IPS-20b (cell line): ENCODE data around the gene SLC35F5.

Experiments used
- H3K27ac ChIP-seq: one replicate; pipeline ENCODE4 v1.5.1; 2013; ENCODE audit warnings: low read length
- H3K27me3 ChIP-seq: 2 replicates; pipeline ENCODE4 v1.6.1; 2013; ENCODE audit warnings: mild to moderate bottlenecking, low read length, inconsistent platforms; ENCODE audit not compliant: insufficient read depth
- H3K36me3 ChIP-seq: 2 replicates; pipeline ENCODE4 v1.6.1; 2013; ENCODE audit warnings: low read depth, mild to moderate bottlenecking, inconsistent platforms, low read length, moderate library complexity; ENCODE audit not compliant: insufficient read depth
- H3K4me1 ChIP-seq: 2 replicates; pipeline ENCODE4 v1.6.1; 2013; ENCODE audit warnings: mild to moderate bottlenecking, control low read depth, inconsistent platforms, low read length, moderate library complexity; ENCODE audit not compliant: insufficient read depth
- H3K4me3 ChIP-seq: 2 replicates; pipeline ENCODE4 v1.5.1; 2013; ENCODE audit warnings: mild to moderate bottlenecking, low read length, inconsistent platforms
- H3K9ac ChIP-seq: 2 replicates; pipeline ENCODE4 v1.6.1; 2013; ENCODE audit warnings: low read depth, mild to moderate bottlenecking, inconsistent platforms, low read length, moderate library complexity
- H3K9me3 ChIP-seq: 2 replicates; pipeline ENCODE4 v1.6.1; 2013; ENCODE audit warnings: mild to moderate bottlenecking, low read depth, low read length, inconsistent platforms; ENCODE audit not compliant: insufficient read depth

Gene SLC35F5

DNA sequence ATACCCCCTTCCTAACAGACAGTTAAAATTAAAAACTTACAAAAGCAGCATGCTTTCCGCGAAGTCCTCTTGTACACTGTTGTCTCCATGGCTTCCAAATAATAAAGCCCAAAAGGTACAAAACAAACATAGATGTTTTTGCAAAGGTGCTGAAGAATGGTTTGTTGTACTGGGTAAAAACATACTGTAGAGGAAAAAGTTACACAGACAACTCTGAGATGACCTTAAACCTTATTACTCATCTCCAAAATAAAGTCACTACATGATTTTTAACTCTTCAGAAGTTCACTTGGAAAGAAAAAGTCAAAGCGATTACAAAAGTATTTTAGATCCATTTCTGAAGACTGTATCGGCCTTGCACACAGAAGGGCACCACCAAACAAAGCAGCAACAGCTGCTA lies 6.1 kb downstream of the SLC35F5 start:
- H3K36me3 ChIP-seq, result peaks cover 29% of the 10 kb centered on the region
- no peaks in the 10 kb centered on the region for H3K9me3 ChIP-seq
- no peak overlapping the region for H3K9ac ChIP-seq
- H3K4me3 ChIP-seq, result no peak overlapping the region
- H3K27me3 ChIP-seq, result no peaks in the 10 kb centered on the region
- no peak overlapping the region for H3K27ac ChIP-seq
- peaks cover 5% of the 10 kb centered on the region; the same call in 1 of the 2 replicates for H3K4me1 ChIP-seq

DNA sequence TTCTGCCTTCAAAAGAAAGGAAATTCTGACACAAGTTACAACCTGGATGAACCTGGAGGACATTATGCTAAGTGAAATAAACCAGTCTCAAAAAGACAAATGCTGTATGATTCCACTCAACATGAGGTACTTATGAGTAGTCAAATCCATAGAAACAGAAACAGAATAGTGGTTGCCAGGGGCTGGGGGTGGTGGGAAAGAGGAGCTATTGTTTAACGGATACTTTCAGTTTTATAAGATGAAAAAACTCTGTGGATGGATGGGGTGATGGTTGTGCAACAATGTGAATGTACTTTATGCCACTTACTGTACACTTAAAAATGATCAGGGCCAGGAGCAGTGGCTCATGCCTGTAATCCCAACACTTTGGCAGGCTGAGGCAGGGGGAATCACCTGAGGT lies 15.4 kb downstream of the SLC35F5 start:
- no peak overlapping the region for H3K27ac ChIP-seq
- no peak overlapping the region for H3K4me3 ChIP-seq
- H3K27me3 ChIP-seq, result no peaks in the 10 kb centered on the region
- H3K9ac ChIP-seq, result no peak overlapping the region
- no peaks in the 10 kb centered on the region for H3K9me3 ChIP-seq
- no peaks in the 10 kb centered on the region for H3K4me1 ChIP-seq
- peaks cover 83% of the 10 kb centered on the region for H3K36me3 ChIP-seq

- Histone ChIP-seq H3K36me3 (peaks cover 80% of the 10 kb centered on the region), H3K9ac (no peak overlapping the region), H3K27me3 (no peaks in the 10 kb centered on the region), H3K9me3 (no peaks in the 10 kb centered on the region), H3K4me1 (no peaks in the 10 kb centered on the region), H3K4me3 (no peak overlapping the region), H3K27ac (no peak overlapping the region)
Observed at GRCh38 chr2:113739849-113740248, 16.6 kb downstream of the SLC35F5 start.

DNA sequence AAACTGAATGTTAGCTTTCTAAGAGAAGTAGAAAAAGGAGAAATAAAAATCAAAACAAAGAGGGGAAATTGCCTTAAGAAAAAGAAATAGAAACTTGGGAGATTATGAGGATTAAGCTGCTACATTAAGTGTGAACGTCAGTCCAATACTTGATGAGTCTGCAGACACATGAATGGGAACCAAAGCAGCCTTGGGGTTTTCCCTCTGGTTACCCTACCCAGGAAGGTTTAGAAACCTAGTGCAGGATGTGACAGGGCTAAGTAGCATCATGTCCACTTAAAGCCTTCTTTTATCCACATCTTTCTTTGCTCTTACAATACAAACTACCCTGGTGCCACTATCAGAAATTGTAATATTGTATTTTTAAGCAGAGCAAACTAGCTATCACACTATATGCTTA lies 22.3 kb downstream of the SLC35F5 start:
- Histone ChIP-seq H3K27me3 (no peaks in the 10 kb centered on the region), H3K36me3 (peaks cover 46% of the 10 kb centered on the region), H3K4me1 (no peaks in the 10 kb centered on the region), H3K4me3 (no peak overlapping the region), H3K27ac (no peak overlapping the region), H3K9me3 (no peaks in the 10 kb centered on the region), H3K9ac (no peak overlapping the region)

DNA sequence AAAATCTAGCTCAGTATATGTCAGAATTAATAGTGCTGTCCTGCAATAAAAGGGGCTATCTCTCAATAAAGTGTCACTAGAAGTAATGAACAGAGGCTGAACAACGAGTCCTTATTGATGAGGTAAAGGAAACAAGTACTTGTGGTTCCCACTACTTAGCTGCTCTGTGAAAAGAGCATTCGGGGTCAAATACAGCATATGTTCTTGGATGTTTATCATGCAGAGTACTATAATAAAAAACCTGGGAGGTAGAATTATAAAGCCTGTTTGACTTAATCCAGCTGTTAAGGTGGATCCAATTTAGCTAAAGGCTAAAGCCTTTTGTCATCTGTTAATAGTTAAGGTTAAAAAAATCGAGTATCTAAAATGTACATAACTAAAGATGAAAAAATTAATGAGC lies 32.4 kb downstream of the SLC35F5 start:
- Histone ChIP-seq H3K4me3 (no peak overlapping the region), H3K27me3 (no peaks in the 10 kb centered on the region), H3K9me3 (no peaks in the 10 kb centered on the region), H3K4me1 (no peaks in the 10 kb centered on the region), H3K9ac (no peak overlapping the region), H3K27ac (no peak overlapping the region), H3K36me3 (peaks cover 19% of the 10 kb centered on the region)

GRCh38 chr2:113723411-113723810 lies 33.0 kb downstream of the SLC35F5 start:
- no peaks in the 10 kb centered on the region for H3K27me3 ChIP-seq
- H3K36me3 ChIP-seq, result peaks cover 21% of the 10 kb centered on the region
- no peak overlapping the region for H3K9ac ChIP-seq
- no peak overlapping the region for H3K4me3 ChIP-seq
- H3K4me1 ChIP-seq, result no peaks in the 10 kb centered on the region
- no peaks in the 10 kb centered on the region for H3K9me3 ChIP-seq
- no peak overlapping the region for H3K27ac ChIP-seq

DNA sequence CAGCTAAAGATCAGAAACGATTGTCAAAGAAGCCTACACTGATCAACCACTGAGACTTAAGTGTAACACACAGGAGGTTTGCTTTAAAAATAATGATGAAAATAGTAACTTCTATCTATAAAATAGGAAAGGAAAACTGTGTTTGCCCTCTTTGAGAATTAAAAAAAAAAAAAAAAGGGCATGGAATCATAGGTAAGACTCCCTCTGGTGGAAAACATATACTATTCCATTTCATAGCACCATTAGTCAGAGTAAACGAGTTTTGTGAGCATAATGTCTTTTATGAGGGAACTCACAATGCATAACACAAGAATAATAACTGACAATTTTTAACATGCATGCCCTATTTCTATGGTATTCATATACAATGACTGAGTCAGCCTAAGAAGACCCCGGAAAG lies 36.3 kb downstream of the SLC35F5 start:
- H3K36me3 ChIP-seq, result peaks cover 44% of the 10 kb centered on the region
- no peak overlapping the region for H3K27ac ChIP-seq
- no peaks in the 10 kb centered on the region for H3K9me3 ChIP-seq
- no peaks in the 10 kb centered on the region for H3K27me3 ChIP-seq
- H3K4me3 ChIP-seq, result no peak overlapping the region
- no peak overlapping the region for H3K9ac ChIP-seq
- no peaks in the 10 kb centered on the region for H3K4me1 ChIP-seq

- no peak overlapping the region for H3K9ac ChIP-seq
- H3K9me3 ChIP-seq, result no peaks in the 10 kb centered on the region
- peaks cover 54% of the 10 kb centered on the region for H3K36me3 ChIP-seq
- no peaks in the 10 kb centered on the region for H3K4me1 ChIP-seq
- H3K27ac ChIP-seq, result no peak overlapping the region
- H3K27me3 ChIP-seq, result no peaks in the 10 kb centered on the region
- H3K4me3 ChIP-seq, result no peak overlapping the region
Observed at GRCh38 chr2:113716291-113716690, 40.2 kb downstream of the SLC35F5 start.

DNA sequence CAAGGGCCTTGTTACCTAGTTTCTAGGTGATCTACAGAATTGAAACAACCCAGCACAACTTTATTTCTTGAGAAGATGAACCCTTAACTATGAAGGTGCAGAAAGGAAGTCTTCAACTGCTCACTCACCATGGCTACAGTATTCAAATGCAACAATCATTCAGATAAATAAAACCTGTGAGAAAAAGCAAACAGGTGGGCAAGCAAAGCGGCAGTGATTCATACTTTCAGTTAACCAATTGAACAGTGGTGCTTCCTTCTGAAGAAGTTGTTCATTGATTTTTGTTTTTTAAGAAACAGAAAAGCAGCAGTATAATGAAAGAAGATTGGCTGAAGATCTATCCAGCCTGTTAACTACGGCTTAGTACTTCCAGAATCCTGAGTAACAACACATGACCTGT lies 43.5 kb downstream of the SLC35F5 start:
- no peak overlapping the region for H3K27ac ChIP-seq
- peaks cover 38% of the 10 kb centered on the region for H3K36me3 ChIP-seq
- H3K27me3 ChIP-seq, result no peaks in the 10 kb centered on the region
- no peaks in the 10 kb centered on the region for H3K9me3 ChIP-seq
- no peak overlapping the region for H3K4me3 ChIP-seq
- H3K9ac ChIP-seq, result no peak overlapping the region
- H3K4me1 ChIP-seq, result peaks cover 7% of the 10 kb centered on the region; the same call in 1 of the 2 replicates

DNA sequence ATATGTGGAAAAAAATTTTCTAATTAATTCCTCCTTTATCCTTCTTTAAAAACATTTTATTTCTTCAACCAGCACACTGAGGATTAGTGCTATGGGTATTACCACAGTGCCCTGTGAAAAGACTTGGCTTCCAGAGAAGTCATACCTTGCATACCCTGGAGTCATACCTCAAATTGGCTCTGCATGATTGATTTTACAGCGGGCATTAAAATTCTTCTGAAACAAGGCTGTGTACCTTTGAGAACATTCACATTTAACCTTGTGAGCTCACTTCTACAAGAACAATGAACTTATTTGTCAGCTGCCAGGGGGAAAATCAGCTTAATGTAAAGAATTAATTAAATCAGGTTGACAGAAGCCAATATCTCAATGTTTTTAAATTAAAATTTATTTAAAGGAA lies 44.6 kb downstream of the SLC35F5 start:
- no peak overlapping the region for H3K27ac ChIP-seq
- no peaks in the 10 kb centered on the region for H3K27me3 ChIP-seq
- H3K4me1 ChIP-seq, result peaks cover 9% of the 10 kb centered on the region; the same call in 1 of the 2 replicates
- peaks cover 32% of the 10 kb centered on the region for H3K36me3 ChIP-seq
- no peak overlapping the region for H3K4me3 ChIP-seq
- no peaks in the 10 kb centered on the region for H3K9me3 ChIP-seq
- H3K9ac ChIP-seq, result no peak overlapping the region

- Histone ChIP-seq H3K4me3 (no peak overlapping the region), H3K27me3 (no peaks in the 10 kb centered on the region)
Observed at GRCh38 chr2:113709022-113709421, 47.4 kb downstream of the SLC35F5 start.

GRCh38 chr2:113707106-113707505 lies 49.3 kb downstream of the SLC35F5 start:
- no peaks in the 10 kb centered on the region for H3K36me3 ChIP-seq
- H3K27me3 ChIP-seq, result no peaks in the 10 kb centered on the region
- H3K4me1 ChIP-seq, result peaks cover 9% of the 10 kb centered on the region; the same call in 1 of the 2 replicates
- H3K9me3 ChIP-seq, result no peaks in the 10 kb centered on the region; the same call in 1 of the 2 replicates
- H3K4me3 ChIP-seq, result no peak overlapping the region
- H3K9ac ChIP-seq, result no peak overlapping the region
- no peak overlapping the region for H3K27ac ChIP-seq

More at GRCh38 chr2:113709022-113709421, 47.4 kb downstream of the SLC35F5 start:
- H3K4me1 ChIP-seq, result peaks cover 9% of the 10 kb centered on the region; the same call in 1 of the 2 replicates
- no peak overlapping the region for H3K27ac ChIP-seq
- no peaks in the 10 kb centered on the region; the same call in 1 of the 2 replicates for H3K9me3 ChIP-seq
- H3K36me3 ChIP-seq, result peaks cover 11% of the 10 kb centered on the region; the same call in 1 of the 2 replicates
- peak overlapping the region; percentile 20; the same call in 1 of the 2 replicates for H3K9ac ChIP-seq
